G401.6 (cell line): Measurements from ENCODE around the gene ADAM15.

Experiments
- FAIRE-seq: peaks from 2 replicates; lab custom pipeline; 2012; peaks lifted over from hg19 to GRCh38; lab: Jason Lieb, UNC

The ADAM15 gene

GRCh38 chr1:155073377-155074242, 22.5 kb downstream of the ADAM15 start:
- FAIRE-seq: no peak

- no peak for FAIRE-seq
Measured at GRCh38 chr1:155075535-155075934, 24.4 kb downstream of the ADAM15 start.

- no peak for FAIRE-seq
Measured at GRCh38 chr1:155076371-155076770, 25.3 kb downstream of the ADAM15 start.

- no peak for FAIRE-seq
Measured at GRCh38 chr1:155077346-155077745, 26.2 kb downstream of the ADAM15 start.

GRCh38 chr1:155077758-155078445, 26.8 kb downstream of the ADAM15 start:
- no peak for FAIRE-seq

- FAIRE-seq: no peak
Measured at GRCh38 chr1:155078469-155079209, 27.5 kb downstream of the ADAM15 start, which contains the start of gene EFNA3. EFNA3 (plus strand) TSS chr1:155078837; CDS start chr1:155078942, 105 bp downstream.

- no peak for FAIRE-seq
Measured at GRCh38 chr1:155079210-155079486, 28.0 kb downstream of the ADAM15 start.

- no peak for FAIRE-seq
Measured at GRCh38 chr1:155079487-155080311, 28.6 kb downstream of the ADAM15 start.

- no peak for FAIRE-seq
Measured at GRCh38 chr1:155080312-155081228, 29.5 kb downstream of the ADAM15 start.

- FAIRE-seq: no peak
Measured at GRCh38 chr1:155081472-155082300, 30.6 kb downstream of the ADAM15 start.

GRCh38 chr1:155082301-155083051, 31.4 kb downstream of the ADAM15 start:
- FAIRE-seq: no peak

GRCh38 chr1:155083052-155083541, 32.0 kb downstream of the ADAM15 start:
- no peak for FAIRE-seq

GRCh38 chr1:155083865-155084721, 33.0 kb downstream of the ADAM15 start:
- FAIRE-seq: no peak

GRCh38 chr1:155084722-155085503, 33.8 kb downstream of the ADAM15 start:
- FAIRE-seq: peak; percentile 95

GRCh38 chr1:155085504-155086127, 34.5 kb downstream of the ADAM15 start:
- FAIRE-seq: no peak

GRCh38 chr1:155086128-155086741, 35.1 kb downstream of the ADAM15 start:
- FAIRE-seq: no peak
